ENCODE data around the gene PCSK2. TPM values are rescaled to one million over a fixed set of nuclear protein-coding genes. Genes with fewer than 3 reads are reported as not detected.

Gene PCSK2
- total and polyA plus RNA-seq, 4 donors, result 0.51 to 9.8 (median 1.5) TPM

DNA sequence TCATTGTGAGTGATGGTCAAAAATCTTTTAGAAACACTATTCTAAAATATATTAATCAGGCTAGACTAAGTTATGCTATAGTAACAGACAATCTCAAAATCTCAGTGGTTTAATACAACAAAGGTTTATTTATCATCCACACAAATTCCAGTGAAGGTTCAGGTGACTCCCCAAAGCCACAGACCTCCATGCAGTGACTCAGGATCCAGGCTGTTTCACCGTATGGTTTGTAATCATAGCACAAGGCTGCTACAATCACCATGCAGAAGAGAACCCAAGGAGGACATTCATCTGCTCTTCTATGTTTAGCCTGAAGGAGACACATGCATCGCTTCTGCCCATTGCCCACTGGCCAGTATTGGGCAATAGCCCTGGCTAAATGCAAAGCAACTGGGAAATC is 258.2 kb downstream of the PCSK2 start:
- 91 to 94% methylated on average over 2 of the region's 2 CpGs for WGBS, 2 donors
- no peak overlapping the region for H3K9ac ChIP-seq (ENCODE audit: insufficient read depth in 1 of 2, low read length in 2 of 2)
- no peak for ATAC-seq (ENCODE audit: insufficient read depth, low FRiP score)
- peaks cover 0 to 7% (median 0%) of the 10 kb centered on the region in 3 donors for H3K27me3 ChIP-seq (ENCODE audit: control insufficient read depth in 3 of 3, insufficient read depth in 3 of 3, low read length in 2 of 3)
- H3K4me1 ChIP-seq (ENCODE audit: control insufficient read depth in 5 of 5, insufficient read depth in 5 of 5, low read length in 5 of 5), result no peaks in the 10 kb centered on the region
- H3K4me3 ChIP-seq, result no peak overlapping the region
- H3K9me3 ChIP-seq (ENCODE audit: control insufficient read depth in 4 of 4, insufficient read depth in 3 of 4, low read length in 3 of 4), result no peaks in the 10 kb centered on the region
- TF ChIP-seq, protein P1, sequence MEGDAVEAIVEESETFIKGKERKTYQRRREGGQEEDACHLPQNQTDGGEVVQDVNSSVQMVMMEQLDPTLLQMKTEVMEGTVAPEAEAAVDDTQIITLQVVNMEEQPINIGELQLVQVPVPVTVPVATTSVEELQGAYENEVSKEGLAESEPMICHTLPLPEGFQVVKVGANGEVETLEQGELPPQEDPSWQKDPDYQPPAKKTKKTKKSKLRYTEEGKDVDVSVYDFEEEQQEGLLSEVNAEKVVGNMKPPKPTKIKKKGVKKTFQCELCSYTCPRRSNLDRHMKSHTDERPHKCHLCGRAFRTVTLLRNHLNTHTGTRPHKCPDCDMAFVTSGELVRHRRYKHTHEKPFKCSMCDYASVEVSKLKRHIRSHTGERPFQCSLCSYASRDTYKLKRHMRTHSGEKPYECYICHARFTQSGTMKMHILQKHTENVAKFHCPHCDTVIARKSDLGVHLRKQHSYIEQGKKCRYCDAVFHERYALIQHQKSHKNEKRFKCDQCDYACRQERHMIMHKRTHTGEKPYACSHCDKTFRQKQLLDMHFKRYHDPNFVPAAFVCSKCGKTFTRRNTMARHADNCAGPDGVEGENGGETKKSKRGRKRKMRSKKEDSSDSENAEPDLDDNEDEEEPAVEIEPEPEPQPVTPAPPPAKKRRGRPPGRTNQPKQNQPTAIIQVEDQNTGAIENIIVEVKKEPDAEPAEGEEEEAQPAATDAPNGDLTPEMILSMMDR (IDR thresholded peaks at IDR 0.05; ENCODE audit: control extremely low read depth, extremely low read depth), result no peak
- H3K36me3 ChIP-seq (ENCODE audit: control insufficient read depth in 4 of 4, insufficient read depth in 4 of 4, low read length in 4 of 4), result no peaks in the 10 kb centered on the region
- no peak overlapping the region for H3K27ac ChIP-seq (ENCODE audit: low read depth in 1 of 2, low read length in 1 of 2)
- no peak for DNase-seq

- WGBS, 2 donors, result 81 to 87% methylated on average over 9 of the region's 9 CpGs
- no peaks in the 10 kb centered on the region for H3K36me3 ChIP-seq (ENCODE audit: control insufficient read depth in 4 of 4, insufficient read depth in 4 of 4, low read length in 4 of 4)
- TF ChIP-seq, protein P1 (IDR thresholded peaks at IDR 0.05; ENCODE audit: control extremely low read depth, extremely low read depth), result no peak
- ATAC-seq (ENCODE audit: insufficient read depth, low FRiP score), result no peak
- DNase-seq, result no peak
- no peaks in the 10 kb centered on the region for H3K9me3 ChIP-seq (ENCODE audit: control insufficient read depth in 4 of 4, insufficient read depth in 3 of 4, low read length in 3 of 4)
- H3K27me3 ChIP-seq (ENCODE audit: control insufficient read depth in 3 of 3, insufficient read depth in 3 of 3, low read length in 2 of 3), result peaks cover 0 to 3% (median 0%) of the 10 kb centered on the region in 3 donors
- no peaks in the 10 kb centered on the region for H3K4me1 ChIP-seq (ENCODE audit: control insufficient read depth in 5 of 5, insufficient read depth in 5 of 5, low read length in 5 of 5)
- H3K27ac ChIP-seq (ENCODE audit: low read depth in 1 of 2, low read length in 1 of 2), result no peak overlapping the region
- no peak overlapping the region for H3K9ac ChIP-seq (ENCODE audit: insufficient read depth in 1 of 2, low read length in 2 of 2)
- no peak overlapping the region for H3K4me3 ChIP-seq
These were observed 262.2 kb downstream of the PCSK2 start for GRCh38 chr20:17488916-17489600.

GRCh38 chr20:17490501-17490900 is 263.7 kb downstream of the PCSK2 start:
- DNase-seq, result no peak

More at GRCh38 chr20:17490501-17490900, 263.7 kb downstream of the PCSK2 start:
- WGBS, 2 donors, result 92 to 95% methylated on average over 7 of the region's 7 CpGs
- Histone ChIP-seq H3K9me3 (ENCODE audit: control insufficient read depth in 4 of 4, insufficient read depth in 3 of 4, low read length in 3 of 4) (no peaks in the 10 kb centered on the region), H3K27me3 (ENCODE audit: control insufficient read depth in 3 of 3, insufficient read depth in 3 of 3, low read length in 2 of 3) (no peaks in the 10 kb centered on the region), H3K9ac (ENCODE audit: insufficient read depth in 1 of 2, low read length in 2 of 2) (no peak overlapping the region), H3K27ac (ENCODE audit: low read depth in 1 of 2, low read length in 1 of 2) (no peak overlapping the region), H3K36me3 (ENCODE audit: control insufficient read depth in 4 of 4, insufficient read depth in 4 of 4, low read length in 4 of 4) (no peaks in the 10 kb centered on the region), H3K4me3 (no peak overlapping the region), H3K4me1 (ENCODE audit: control insufficient read depth in 5 of 5, insufficient read depth in 5 of 5, low read length in 5 of 5) (no peaks in the 10 kb centered on the region)
- no peak for ATAC-seq (ENCODE audit: insufficient read depth, low FRiP score)
- TF ChIP-seq, protein P1 (IDR thresholded peaks at IDR 0.05; ENCODE audit: control extremely low read depth, extremely low read depth), result no peak

Data from lung (tissue), 12 donors.